ENCODE data around the gene SHANK1. TPM values are rescaled to one million over a fixed set of nuclear protein-coding genes. Genes with fewer than 3 reads are reported as not detected.
A peak's percentile ranks its signal among the peaks of the same experiment; 100 is the strongest.

The SHANK1 gene
- total RNA-seq, 4 donors from 2014 or later, result 0.21 to 3.3 (median 0.30) TPM; not detected in 1

DNA sequence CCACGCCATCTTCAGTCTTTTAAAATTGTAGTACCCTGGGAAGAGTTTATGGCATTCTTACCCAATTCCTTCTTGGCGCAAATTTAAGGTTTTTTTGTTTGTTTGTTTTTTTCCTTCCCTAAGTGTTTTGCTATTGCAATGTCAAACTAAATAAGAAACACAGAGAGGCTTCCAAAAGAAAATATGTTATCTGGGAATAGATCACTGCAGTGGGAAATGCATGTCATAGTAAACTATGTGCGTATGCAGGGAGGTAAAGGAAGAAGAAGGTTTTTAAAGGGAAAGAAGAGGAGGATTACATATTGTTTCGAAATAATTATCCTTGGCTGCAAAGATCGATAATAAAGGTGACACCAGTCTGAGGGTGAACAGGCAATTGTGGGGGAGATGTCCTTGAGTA, 16.7 kb upstream of the SHANK1 start:
- TF ChIP-seq POLR2A (IDR thresholded peaks at IDR 0.05) (no peak), EP300 (IDR thresholded peaks at IDR 0.05) (no peak)
- TF ChIP-seq, protein P1, sequence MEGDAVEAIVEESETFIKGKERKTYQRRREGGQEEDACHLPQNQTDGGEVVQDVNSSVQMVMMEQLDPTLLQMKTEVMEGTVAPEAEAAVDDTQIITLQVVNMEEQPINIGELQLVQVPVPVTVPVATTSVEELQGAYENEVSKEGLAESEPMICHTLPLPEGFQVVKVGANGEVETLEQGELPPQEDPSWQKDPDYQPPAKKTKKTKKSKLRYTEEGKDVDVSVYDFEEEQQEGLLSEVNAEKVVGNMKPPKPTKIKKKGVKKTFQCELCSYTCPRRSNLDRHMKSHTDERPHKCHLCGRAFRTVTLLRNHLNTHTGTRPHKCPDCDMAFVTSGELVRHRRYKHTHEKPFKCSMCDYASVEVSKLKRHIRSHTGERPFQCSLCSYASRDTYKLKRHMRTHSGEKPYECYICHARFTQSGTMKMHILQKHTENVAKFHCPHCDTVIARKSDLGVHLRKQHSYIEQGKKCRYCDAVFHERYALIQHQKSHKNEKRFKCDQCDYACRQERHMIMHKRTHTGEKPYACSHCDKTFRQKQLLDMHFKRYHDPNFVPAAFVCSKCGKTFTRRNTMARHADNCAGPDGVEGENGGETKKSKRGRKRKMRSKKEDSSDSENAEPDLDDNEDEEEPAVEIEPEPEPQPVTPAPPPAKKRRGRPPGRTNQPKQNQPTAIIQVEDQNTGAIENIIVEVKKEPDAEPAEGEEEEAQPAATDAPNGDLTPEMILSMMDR (IDR thresholded peaks at IDR 0.05), result no peak
- peaks cover 0 to 37% of the 10 kb centered on the region in 2 donors for H3K27me3 ChIP-seq
- 67 to 70% methylated on average over 5 of the region's 5 CpGs for WGBS, 2 donors
- H3K9me3 ChIP-seq, result no peaks in the 10 kb centered on the region
- no peak for DNase-seq (ENCODE audit: low spot score in 2 of 2)
- no peaks in the 10 kb centered on the region for H3K36me3 ChIP-seq
- no peak overlapping the region for H3K4me3 ChIP-seq
- H3K4me1 ChIP-seq, result no peaks in the 10 kb centered on the region
- no peak overlapping the region for H3K27ac ChIP-seq

DNA sequence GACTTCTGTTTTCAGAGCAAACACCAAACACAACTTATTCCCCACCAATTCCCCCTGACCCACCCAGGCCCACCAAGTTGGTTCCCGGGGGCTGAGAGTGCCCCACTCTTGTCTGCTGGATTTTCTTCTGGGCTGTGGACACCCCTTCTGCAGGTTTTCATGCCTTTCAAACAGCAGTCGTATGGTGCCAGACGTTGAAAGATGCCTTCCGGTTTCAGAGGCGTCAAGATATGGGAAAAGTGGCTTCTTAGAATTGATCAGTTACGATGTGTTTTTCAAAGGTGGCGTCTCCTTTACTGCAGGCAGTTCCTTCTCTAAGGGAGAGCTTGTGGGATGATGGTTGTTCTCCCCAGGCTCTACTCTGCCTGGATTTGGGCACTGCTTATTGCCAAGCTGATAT, 16.3 kb upstream of the SHANK1 start:
- DNase-seq (ENCODE audit: low spot score in 2 of 2), result no peak
- WGBS, 2 donors, result 62 to 63% methylated on average over 7 of the region's 7 CpGs
- Histone ChIP-seq H3K27me3 (peaks cover 0 to 35% of the 10 kb centered on the region in 2 donors), H3K9me3 (no peaks in the 10 kb centered on the region), H3K36me3 (no peaks in the 10 kb centered on the region), H3K4me3 (no peak overlapping the region), H3K27ac (no peak overlapping the region), H3K4me1 (no peaks in the 10 kb centered on the region)
- TF ChIP-seq POLR2A (IDR thresholded peaks at IDR 0.05) (no peak), EP300 (IDR thresholded peaks at IDR 0.05) (no peak)
- TF ChIP-seq, protein P1 (IDR thresholded peaks at IDR 0.05), result no peak

DNA sequence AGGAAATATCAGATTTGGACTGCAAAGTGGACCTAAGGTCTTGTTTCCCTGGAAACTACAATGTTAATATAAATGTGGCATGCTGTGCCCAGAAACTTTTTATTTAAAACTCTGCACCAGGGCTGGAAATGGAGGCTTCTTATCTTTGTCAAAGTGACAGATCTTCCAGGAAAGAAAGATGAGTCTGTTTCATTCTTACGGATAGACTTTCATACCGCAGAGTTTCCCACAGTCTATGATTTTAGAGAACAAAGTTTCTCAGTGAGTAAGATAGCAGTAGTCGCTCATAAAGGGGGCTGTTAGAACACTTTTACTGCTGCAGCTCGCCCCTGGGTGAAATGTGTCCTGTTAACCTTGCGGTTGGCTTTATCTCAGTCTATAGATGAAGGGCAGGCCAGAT, 10.3 kb upstream of the SHANK1 start:
- Histone ChIP-seq H3K27ac (no peak overlapping the region), H3K36me3 (no peaks in the 10 kb centered on the region), H3K4me1 (peaks cover 0 to 19% (median 7%) of the 10 kb centered on the region in 4 donors), H3K9me3 (no peaks in the 10 kb centered on the region), H3K4me3 (no peak overlapping the region), H3K27me3 (peaks cover 0 to 27% of the 10 kb centered on the region in 2 donors)
- WGBS, 2 donors, result 43 to 47% methylated on average over 5 of the region's 5 CpGs
- TF ChIP-seq POLR2A (IDR thresholded peaks at IDR 0.05) (no peak), EP300 (IDR thresholded peaks at IDR 0.05) (no peak)
- no peak for DNase-seq (ENCODE audit: low spot score in 2 of 2)

DNA sequence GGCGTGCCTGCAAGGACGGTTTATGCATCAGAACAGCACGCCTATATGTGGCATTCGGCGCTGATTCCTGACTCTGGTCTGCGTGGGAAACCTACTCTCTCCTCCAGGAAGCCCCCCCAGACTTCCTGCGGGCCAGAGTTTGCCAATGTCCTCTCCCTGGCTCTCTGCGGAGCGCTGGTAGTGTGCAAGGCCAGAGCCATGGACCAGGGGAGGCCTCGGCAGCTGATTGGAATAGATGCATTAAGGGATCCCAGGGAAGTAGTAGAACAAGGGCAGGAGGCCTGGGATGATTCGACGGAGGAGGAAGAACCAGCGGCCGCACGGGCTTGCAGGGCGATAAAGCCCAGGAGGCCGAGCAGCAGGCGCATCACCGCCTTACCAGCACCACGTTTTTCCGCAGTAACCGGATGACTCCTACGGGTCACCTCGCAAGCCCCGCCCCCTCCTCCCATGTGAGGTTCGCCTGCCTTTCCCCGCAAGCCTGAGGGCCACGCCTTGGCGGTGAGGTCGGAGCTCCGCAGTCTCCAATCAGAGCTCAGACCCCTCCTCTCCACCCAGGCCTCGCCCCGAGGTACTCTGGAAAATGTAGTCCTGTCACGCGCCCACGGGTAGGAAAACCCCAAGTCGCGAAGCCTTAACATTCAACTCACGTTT, 8.6 kb upstream of the SHANK1 start:
- no peaks in the 10 kb centered on the region for H3K9me3 ChIP-seq
- H3K4me3 ChIP-seq, result no peak overlapping the region
- no peaks in the 10 kb centered on the region for H3K36me3 ChIP-seq
- peak; percentile 46 to 62 for DNase-seq (ENCODE audit: low spot score in 2 of 2)
- H3K4me1 ChIP-seq, result peaks cover 0 to 36% (median 10%) of the 10 kb centered on the region in 4 donors
- TF ChIP-seq, protein P1 (IDR thresholded peaks at IDR 0.05), result no peak
- TF ChIP-seq POLR2A (IDR thresholded peaks at IDR 0.05) (no peak), EP300 (IDR thresholded peaks at IDR 0.05) (no peak)
- 14% methylated on average over 36 to 39 of the region's 39 CpGs for WGBS, 2 donors
- H3K27ac ChIP-seq, result no peak overlapping the region
- H3K27me3 ChIP-seq, result peaks cover 0 to 44% of the 10 kb centered on the region in 2 donors

DNA sequence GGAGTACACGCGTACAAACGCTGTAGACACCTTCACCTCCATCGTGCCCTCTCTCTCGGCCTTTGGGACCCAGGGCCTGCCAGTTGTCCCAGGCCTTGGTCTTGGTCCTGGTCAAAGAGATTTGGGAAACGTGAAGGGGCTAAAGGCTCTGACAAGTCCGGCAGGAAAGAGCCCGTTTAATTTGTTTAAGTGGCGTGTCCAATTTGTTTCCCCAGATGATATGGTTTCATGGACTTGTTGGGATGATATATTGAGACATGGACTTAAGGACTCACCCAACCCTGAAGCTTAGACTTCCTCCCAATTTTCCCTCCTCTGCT, 6.3 kb upstream of the SHANK1 start:
- H3K4me1 ChIP-seq, result peaks cover 0 to 44% (median 10%) of the 10 kb centered on the region in 4 donors
- no peak overlapping the region for H3K27ac ChIP-seq
- no peaks in the 10 kb centered on the region for H3K9me3 ChIP-seq
- 62 to 70% methylated on average over 9 of the region's 9 CpGs for WGBS, 2 donors
- no peaks in the 10 kb centered on the region for H3K36me3 ChIP-seq
- H3K4me3 ChIP-seq, result peak overlapping the region in 3 of 4 donors; percentile 47 to 67 (median 49)
- TF ChIP-seq POLR2A (IDR thresholded peaks at IDR 0.05), result no peak
- TF ChIP-seq, protein P1 (IDR thresholded peaks at IDR 0.05), result no peak
- DNase-seq (ENCODE audit: low spot score in 2 of 2), result no peak
- H3K27me3 ChIP-seq, result peaks cover 0 to 64% of the 10 kb centered on the region in 2 donors
